ENCODE measurements around the gene TFAP2E.

TFAP2E gene

DNA sequence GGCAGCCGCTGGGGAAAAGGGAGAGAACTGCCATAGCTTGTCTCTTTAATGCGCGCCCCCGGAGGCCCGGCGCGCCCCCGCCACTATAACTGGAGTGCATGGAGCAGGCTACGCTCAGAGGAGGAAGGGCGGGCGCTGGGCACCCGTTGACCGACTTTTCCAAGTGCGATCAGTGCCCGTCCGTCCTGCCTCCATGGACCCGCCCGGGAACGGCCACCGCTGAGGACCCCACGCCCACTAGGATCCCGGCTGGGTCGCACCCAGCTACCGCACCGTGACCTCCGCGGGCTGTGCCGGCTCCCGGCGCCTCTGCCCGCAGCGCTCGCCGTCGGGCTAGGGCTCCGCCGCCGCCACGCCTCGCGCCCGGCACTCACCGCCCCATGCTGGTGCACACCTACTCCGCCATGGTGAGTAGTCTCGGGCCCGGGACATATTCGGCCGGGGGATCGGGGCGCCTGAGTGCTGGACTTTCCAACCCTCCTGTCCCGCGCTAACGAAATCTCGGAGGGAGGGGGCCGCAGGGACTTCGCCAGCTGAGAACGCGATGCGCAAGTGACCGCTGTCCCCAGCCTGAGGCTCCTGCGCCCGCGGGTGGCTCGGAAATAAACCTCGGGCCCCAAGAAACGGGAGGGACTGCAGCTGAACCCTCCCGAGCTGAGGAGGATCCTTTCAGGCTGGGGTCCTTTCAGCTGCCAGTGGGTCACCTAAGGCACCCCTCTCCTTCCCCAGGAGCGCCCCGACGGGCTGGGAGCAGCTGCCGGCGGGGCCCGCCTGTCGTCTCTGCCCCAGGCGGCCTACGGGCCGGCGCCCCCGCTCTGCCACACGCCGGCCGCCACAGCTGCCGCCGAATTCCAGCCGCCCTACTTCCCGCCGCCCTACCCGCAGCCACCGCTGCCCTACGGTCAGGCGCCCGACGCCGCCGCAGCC is at the start of gene TFAP2E:
TFAP2E (plus strand) TSS at position 117 of the 927 bp plus-strand sequence; CDS start at position 381, 264 bp downstream.
- DNase-seq (ENCODE audit: low read depth) = no peak
- TF ChIP-seq, protein P1, sequence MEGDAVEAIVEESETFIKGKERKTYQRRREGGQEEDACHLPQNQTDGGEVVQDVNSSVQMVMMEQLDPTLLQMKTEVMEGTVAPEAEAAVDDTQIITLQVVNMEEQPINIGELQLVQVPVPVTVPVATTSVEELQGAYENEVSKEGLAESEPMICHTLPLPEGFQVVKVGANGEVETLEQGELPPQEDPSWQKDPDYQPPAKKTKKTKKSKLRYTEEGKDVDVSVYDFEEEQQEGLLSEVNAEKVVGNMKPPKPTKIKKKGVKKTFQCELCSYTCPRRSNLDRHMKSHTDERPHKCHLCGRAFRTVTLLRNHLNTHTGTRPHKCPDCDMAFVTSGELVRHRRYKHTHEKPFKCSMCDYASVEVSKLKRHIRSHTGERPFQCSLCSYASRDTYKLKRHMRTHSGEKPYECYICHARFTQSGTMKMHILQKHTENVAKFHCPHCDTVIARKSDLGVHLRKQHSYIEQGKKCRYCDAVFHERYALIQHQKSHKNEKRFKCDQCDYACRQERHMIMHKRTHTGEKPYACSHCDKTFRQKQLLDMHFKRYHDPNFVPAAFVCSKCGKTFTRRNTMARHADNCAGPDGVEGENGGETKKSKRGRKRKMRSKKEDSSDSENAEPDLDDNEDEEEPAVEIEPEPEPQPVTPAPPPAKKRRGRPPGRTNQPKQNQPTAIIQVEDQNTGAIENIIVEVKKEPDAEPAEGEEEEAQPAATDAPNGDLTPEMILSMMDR (conservative IDR thresholded peaks at IDR 0.05; ENCODE audit: low read length) = no peak
- peak within 1 kb of the TSS; percentile 59 for H3K4me3 ChIP-seq (ENCODE audit: low read length)

DNA sequence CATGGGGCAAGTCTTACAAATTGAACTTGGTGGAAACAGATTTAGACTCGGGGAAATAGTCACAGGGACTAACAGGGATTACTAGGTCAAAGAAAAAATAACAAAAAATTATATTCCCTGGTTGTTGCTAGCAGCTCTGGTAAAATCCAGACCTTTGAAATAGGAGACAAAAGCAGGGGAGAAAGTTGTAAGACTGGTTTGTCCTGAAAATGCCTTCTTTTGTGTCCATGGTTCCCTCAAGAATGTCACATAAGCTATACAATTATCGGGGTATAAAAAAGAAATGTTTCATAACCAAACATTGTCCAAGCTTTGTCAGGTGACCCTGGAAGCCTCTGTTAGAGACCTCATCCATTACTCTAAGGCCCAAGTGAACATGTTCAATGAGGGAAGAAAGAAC is 49.0 kb upstream of the TFAP2E start:
- H3K4me3 ChIP-seq (ENCODE audit: low read length) = no peak overlapping the region
- TF ChIP-seq, protein P1 (conservative IDR thresholded peaks at IDR 0.05; ENCODE audit: low read length) = no peak
- DNase-seq (ENCODE audit: low read depth) = no peak

DNA sequence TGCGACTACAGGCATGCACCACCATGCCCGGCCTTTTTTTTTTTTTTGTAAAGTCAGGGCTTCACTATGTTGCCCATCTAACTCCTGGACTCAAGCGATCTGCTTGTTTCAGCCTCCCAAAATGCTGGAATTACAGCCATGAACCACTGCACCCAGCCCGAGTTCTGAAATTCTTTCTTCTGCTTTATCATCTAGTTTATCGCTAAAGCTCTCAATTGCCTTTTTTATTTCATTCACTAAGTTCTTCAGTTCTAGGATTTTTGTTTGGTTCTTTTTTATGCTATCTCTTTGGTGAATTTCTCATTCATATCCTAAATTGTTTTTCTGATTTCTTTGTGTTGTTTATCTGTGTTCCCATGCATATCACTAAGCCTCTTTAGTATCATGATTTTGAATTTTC is 42.9 kb upstream of the TFAP2E start:
- no peak overlapping the region for H3K4me3 ChIP-seq (ENCODE audit: low read length)
- DNase-seq (ENCODE audit: low read depth) = no peak
- TF ChIP-seq, protein P1 (conservative IDR thresholded peaks at IDR 0.05; ENCODE audit: low read length) = no peak

GRCh38 chr1:35530946-35531345 is 42.2 kb upstream of the TFAP2E start:
- TF ChIP-seq, protein P1 (conservative IDR thresholded peaks at IDR 0.05; ENCODE audit: low read length) = no peak
- no peak overlapping the region for H3K4me3 ChIP-seq (ENCODE audit: low read length)
- no peak for DNase-seq (ENCODE audit: low read depth)

DNA sequence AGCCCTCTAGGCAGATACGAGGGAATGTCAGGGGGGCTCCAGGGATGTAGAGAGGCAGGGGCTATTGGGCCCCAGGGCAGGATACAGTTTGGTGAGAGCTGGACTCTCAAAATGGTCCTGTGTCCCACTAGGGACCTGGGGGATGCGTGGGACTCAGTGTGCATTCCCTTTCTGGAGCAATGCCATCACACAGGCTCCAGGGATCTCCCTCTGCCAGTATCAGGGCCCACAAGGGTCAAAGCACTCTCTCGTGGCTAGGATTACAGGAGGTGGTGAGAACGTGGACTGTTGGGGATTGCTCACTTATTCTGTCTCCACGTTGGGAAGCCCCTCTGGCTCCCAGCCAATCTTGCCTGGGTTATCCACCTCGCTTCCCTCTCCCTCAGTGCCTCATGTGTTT is 41.7 kb upstream of the TFAP2E start:
- DNase-seq (ENCODE audit: low read depth) = no peak
- TF ChIP-seq, protein P1 (conservative IDR thresholded peaks at IDR 0.05; ENCODE audit: low read length) = no peak
- no peak overlapping the region for H3K4me3 ChIP-seq (ENCODE audit: low read length)

- TF ChIP-seq, protein P1 (conservative IDR thresholded peaks at IDR 0.05; ENCODE audit: low read length) = no peak
- DNase-seq (ENCODE audit: low read depth) = peak; percentile 50
- no peak overlapping the region for H3K4me3 ChIP-seq (ENCODE audit: low read length)
These were observed 40.5 kb upstream of the TFAP2E start for GRCh38 chr1:35532497-35533223.

Measured in AG10803 (cell line).